T-helper 17 cell (primary cell): ENCODE data around the gene PNLDC1. TPM values are rescaled to one million over a fixed set of nuclear protein-coding genes. Genes with fewer than 3 reads are reported as not detected.
A peak's percentile ranks its signal among the peaks of the same experiment; 100 is the strongest.
"Not testable (repeated sequence)": the region's sequence is repeated elsewhere in the genome, so short reads cannot be mapped to it uniquely, and the experiment has no call there.

Experiments used
- ATAC-seq: fragments of 150-1000 bp; cut with Tn5 transposase; 2 replicates; pipeline ENCODE4 v1.10.0; 2021; ENCODE audit warnings: mild to moderate bottlenecking, moderate library complexity
- DNase-seq, 3 donors: peaks; one replicate each; pipeline versions ENCODE4 v3.0.0 to v3.0.0-alpha.2; 2020 to 2021
- H3K9me3 ChIP-seq: one replicate; pipeline ENCODE4 v1.7.0; 2013; ENCODE audit warnings: low read length, mild to moderate bottlenecking; ENCODE audit not compliant: control insufficient read depth, poor library complexity, severe bottlenecking
- H3K27ac Mint-ChIP-seq: one replicate; pipeline ENCODE4 v1.8.0; 2022; ENCODE audit warnings: mild to moderate bottlenecking, moderate library complexity, mixed read lengths
- H3K27me3 Mint-ChIP-seq: one replicate; pipeline ENCODE4 v1.8.0; 2022; ENCODE audit warnings: mixed read lengths
- H3K36me3 Mint-ChIP-seq: one replicate; pipeline ENCODE4 v1.8.0; 2022; ENCODE audit warnings: low read depth, mixed read lengths
- H3K4me1 Mint-ChIP-seq: one replicate; pipeline ENCODE4 v1.8.0; 2022; ENCODE audit warnings: mild to moderate bottlenecking, mixed read lengths
- H3K4me3 Mint-ChIP-seq: one replicate; pipeline ENCODE4 v1.8.0; 2022; ENCODE audit warnings: mild to moderate bottlenecking, moderate library complexity, mixed read lengths
- total RNA-seq, 4 donors: library from RNA in 2 of 4; stranded (reverse) in 2 of 4; gene quantifications; one replicate each; pipeline ENCODE4 v1.2.3 and lab custom pipeline; 2022 to 2026

Gene PNLDC1
- total RNA-seq, 2 donors from 2014 or later: 1.2 TPM; not detected in 1

DNA sequence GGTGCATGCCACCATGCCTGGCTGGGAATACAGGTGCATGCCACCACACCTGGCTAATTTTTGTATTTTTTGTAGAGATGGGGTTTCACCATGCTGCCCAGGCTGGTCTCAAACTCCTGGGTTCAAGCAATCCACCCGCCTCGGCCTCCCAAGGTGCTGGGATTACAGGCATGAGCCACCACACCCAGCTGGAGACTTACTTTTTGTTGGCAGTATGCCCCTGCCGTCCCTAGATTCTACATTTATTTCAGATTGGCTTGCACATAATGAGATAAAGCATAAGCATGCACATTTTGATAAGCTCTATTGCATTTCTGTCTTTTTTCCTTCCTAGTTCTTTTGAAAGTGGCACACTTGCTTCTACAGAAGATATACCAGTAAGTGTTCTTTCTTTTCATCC lies 16.7 kb downstream of the PNLDC1 start:
- peaks cover 19% of the 10 kb centered on the region for H3K4me1 Mint-ChIP-seq
- ATAC-seq: not testable (repeated sequence)

DNA sequence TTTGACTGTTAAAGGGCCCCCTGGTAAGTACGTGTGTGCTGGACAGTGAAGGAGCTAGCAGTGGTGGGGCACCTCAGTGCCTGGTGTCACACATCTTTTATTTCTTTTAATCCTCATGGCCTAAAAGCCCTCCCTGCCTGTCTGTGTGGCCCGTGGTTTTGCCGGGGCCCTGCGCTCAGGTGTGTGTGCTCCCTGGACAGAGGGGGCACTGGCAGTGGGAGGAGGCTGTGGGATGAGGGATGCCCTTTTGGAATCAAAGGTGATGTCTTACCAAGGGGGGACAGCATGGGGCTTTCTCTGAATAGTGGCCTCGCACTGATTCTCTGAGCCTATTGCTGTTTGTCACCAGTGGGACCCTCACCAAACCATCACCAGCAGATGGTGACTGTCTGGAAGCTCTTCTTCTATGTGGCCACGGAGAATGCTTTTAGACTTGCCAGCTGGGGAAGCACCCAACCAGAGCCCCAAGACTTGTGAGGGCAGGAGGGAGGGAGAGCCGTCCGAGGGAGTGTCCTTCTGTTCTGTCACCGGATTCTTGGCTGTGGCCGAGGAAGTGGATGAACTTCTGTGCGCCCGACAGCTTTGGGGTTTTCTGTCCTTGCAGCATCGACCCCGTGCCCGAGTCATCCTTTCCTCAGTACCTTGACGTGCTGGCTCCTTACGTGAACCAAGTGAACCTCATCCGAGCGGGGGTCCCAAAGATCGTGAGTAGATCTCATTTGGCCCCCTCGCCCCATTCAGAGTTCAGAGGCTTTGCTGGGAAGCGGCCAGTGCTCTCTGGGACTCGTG lies 18.1 kb downstream of the PNLDC1 start:
- peaks cover 21% of the 10 kb centered on the region for H3K4me1 Mint-ChIP-seq
- no peaks in the 10 kb centered on the region for H3K27me3 Mint-ChIP-seq
- DNase-seq: no peak
- no peak for ATAC-seq
- peak overlapping the region; percentile 79 for H3K27ac Mint-ChIP-seq
- no peak overlapping the region for H3K4me3 Mint-ChIP-seq
- H3K36me3 Mint-ChIP-seq: peaks cover 8% of the 10 kb centered on the region
- H3K9me3 ChIP-seq: no peaks in the 10 kb centered on the region

More for the DNA sequence above, 16.7 kb downstream of the PNLDC1 start:
- not testable (repeated sequence) for H3K27ac Mint-ChIP-seq, H3K9me3 ChIP-seq, H3K36me3 Mint-ChIP-seq, H3K4me3 Mint-ChIP-seq, H3K27me3 Mint-ChIP-seq, DNase-seq

DNA sequence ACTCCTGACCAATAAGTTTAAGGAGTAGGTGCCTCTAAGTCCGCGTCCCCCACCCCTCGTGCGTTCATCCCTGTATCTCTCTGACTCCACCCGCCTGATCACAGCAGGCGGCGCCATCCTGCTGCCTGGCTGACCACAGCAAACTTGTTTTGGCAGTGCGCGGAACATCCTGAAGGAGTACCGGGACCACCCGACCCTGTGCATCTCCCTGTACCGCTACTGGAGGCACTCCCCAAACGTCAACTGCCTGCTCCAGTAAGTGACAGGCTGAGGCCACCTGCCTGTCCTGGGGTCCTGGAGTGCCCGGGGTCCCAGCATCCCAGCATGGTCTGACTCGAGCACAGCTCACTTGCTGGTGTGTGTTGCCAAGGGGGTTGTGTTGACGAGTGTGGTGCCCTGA lies 19.0 kb downstream of the PNLDC1 start:
- ATAC-seq (no peak), DNase-seq (no peak)
- H3K4me3 Mint-ChIP-seq: peak overlapping the region; percentile 88
- no peaks in the 10 kb centered on the region for H3K27me3 Mint-ChIP-seq
- peaks cover 22% of the 10 kb centered on the region for H3K4me1 Mint-ChIP-seq
- H3K36me3 Mint-ChIP-seq: peaks cover 5% of the 10 kb centered on the region
- H3K27ac Mint-ChIP-seq: peak overlapping the region; percentile 79
- no peaks in the 10 kb centered on the region for H3K9me3 ChIP-seq

DNA sequence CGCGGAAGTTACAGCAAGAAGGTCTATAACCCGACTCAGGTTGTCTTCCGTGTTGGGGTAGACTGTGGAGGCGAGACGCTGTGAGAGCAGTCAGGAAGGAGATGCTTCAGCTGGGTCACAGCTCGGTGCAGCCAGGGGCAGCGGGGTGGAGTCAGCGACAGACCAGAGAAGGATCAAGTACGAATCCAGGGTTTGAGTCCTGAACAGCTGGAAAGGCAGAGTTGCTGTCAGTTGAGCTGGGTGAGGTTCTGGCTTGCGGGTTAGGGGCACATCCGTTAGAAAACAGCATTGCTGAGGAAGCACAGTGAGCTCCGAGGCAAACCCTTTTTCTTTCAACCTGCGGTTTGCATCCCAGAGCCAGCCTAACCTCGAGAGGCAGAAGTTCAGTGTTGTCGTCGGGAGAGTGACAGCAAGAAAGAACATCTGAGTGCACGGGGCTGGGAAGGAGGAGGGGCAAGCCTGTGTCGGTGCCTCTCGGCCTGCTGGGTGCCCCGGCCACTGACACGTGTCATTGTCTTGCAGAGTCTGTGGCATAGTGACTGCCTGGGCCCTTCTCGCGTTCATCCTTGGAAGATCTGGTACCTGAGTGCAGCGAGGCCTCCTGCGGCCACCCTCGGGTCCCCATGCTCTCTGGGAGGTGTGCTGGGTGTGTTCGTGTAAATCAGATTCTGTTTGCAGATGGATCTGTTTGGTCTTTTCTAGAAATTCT lies 20.0 kb downstream of the PNLDC1 start:
- H3K9me3 ChIP-seq: no peaks in the 10 kb centered on the region
- peak; percentile 89 for ATAC-seq
- DNase-seq: no peak
- Mint-ChIP-seq H3K36me3 (peaks cover 5% of the 10 kb centered on the region), H3K4me1 (peaks cover 22% of the 10 kb centered on the region), H3K4me3 (peak overlapping the region; percentile 88), H3K27me3 (no peaks in the 10 kb centered on the region), H3K27ac (peak overlapping the region; percentile 79)

DNA sequence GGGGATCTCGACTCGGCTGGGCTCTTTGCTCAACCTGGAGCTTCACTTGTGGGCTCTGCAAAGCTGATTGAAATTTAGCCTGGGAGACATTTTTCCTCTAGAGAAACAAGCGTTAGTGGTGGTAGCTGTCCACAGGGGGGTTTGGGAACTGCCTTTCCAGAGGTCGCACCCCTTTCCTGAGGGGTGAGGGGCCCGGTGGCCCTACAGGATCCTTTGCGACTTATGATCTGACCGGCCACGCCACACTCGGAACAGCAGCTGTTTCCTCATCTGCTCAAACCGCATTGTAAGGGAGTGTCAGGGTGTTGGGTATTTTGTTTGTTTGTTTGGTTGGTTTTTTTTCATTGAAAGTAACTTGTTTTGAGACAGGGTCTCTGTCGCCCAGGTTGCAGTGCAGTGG lies 21.0 kb downstream of the PNLDC1 start:
- no peaks in the 10 kb centered on the region for H3K9me3 ChIP-seq
- Mint-ChIP-seq H3K27me3 (no peaks in the 10 kb centered on the region), H3K27ac (no peak overlapping the region), H3K36me3 (peaks cover 5% of the 10 kb centered on the region), H3K4me3 (no peak overlapping the region), H3K4me1 (peaks cover 21% of the 10 kb centered on the region)
- DNase-seq: no peak
- ATAC-seq: no peak

DNA sequence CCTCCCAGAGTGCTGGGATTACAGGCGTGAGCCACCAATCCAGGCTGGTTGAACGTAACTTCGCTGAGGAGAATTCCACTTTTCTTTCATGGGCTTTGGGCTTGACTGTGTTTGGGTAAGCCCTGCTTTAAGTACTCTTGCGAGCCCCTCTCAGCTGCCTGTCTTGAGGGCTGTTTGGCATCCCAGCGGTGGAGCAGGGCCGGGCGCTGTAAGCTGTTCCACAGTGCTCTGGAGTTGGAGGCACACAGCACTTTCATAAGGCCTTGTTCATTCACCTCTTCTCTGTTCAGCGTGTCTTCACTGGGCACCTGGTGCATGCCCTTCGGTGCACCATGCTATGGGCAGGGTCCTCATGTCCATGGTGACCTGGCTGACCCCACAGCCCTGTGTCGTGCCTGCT lies 21.6 kb downstream of the PNLDC1 start:
- DNase-seq: no peak
- H3K4me3 Mint-ChIP-seq: no peak overlapping the region
- H3K36me3 Mint-ChIP-seq: peaks cover 5% of the 10 kb centered on the region
- H3K27ac Mint-ChIP-seq: no peak overlapping the region
- H3K9me3 ChIP-seq: no peaks in the 10 kb centered on the region
- no peaks in the 10 kb centered on the region for H3K27me3 Mint-ChIP-seq
- peaks cover 19% of the 10 kb centered on the region for H3K4me1 Mint-ChIP-seq
- ATAC-seq: no peak

DNA sequence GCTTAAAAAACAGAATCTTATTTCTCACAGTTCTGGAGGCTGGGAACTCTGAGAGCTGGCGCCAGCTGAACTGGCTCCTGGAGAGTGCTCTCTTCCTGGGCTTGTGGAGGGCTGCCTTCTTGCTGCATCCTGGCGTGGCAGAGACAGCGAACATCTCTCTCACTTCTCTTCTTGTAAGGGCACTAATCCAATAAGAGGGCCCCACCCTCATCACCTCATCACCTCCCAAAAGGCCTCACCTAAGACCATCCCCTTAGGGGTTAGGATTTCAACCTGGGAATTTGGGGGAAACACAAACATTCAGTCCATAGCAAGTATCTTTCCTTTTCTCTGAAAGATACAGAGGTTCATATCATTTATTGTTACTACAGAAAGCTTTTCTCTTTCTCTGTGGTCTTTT lies 23.9 kb downstream of the PNLDC1 start:
- H3K4me3 Mint-ChIP-seq: no peak overlapping the region
- no peak for ATAC-seq
- peaks cover 5% of the 10 kb centered on the region for H3K36me3 Mint-ChIP-seq
- no peak overlapping the region for H3K27ac Mint-ChIP-seq
- H3K9me3 ChIP-seq: no peaks in the 10 kb centered on the region
- peaks cover 19% of the 10 kb centered on the region for H3K4me1 Mint-ChIP-seq
- no peaks in the 10 kb centered on the region for H3K27me3 Mint-ChIP-seq
- no peak for DNase-seq

DNA sequence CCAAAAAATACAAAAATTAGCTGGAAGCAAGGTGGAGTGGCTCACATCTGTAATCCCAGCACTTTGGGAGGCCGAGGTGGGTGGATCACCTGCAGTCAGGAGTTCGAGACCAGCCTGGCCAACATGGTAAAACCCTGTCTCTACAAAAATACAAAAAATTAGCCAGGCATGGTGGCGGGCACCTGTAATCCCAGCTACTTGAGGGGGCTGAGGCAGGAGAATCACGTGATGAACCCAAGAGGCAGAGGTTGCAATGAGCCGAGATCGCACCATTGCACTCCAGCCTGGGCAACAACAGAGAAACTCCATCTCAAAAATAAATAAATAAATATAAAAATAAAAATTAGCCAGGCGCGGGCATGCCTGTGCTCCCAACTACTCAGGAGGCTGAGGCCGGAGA lies 24.6 kb downstream of the PNLDC1 start:
- not testable (repeated sequence) for H3K27ac Mint-ChIP-seq, ATAC-seq, H3K9me3 ChIP-seq, H3K4me3 Mint-ChIP-seq, DNase-seq, H3K27me3 Mint-ChIP-seq, H3K36me3 Mint-ChIP-seq
- H3K4me1 Mint-ChIP-seq: peaks cover 14% of the 10 kb centered on the region

DNA sequence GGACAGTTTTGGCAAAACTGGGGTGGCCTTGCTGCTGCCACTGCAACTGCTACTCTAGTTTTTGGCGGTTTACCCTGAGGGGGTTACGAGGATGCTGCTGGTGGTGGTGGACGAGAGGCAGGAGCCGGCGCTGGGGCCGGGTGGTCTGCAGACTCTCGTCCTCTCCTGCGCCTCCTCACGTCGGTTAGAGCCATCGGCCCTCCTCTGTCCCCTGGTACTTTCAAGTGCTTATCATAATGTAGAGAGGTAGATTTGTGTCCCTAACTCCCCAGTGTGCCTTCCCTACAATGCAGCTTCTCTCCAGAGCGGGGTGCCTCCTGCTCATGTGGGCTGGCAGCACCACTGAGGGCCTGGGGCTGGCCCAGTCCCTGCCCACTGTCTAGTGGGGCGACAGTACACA lies 25.9 kb downstream of the PNLDC1 start:
- Mint-ChIP-seq H3K27me3 (peaks cover under 1% of the 10 kb centered on the region), H3K4me1 (peaks cover 6% of the 10 kb centered on the region), H3K27ac (no peak overlapping the region), H3K4me3 (no peak overlapping the region), H3K36me3 (peaks cover 5% of the 10 kb centered on the region)
- ATAC-seq: no peak
- no peaks in the 10 kb centered on the region for H3K9me3 ChIP-seq
- DNase-seq: no peak

DNA sequence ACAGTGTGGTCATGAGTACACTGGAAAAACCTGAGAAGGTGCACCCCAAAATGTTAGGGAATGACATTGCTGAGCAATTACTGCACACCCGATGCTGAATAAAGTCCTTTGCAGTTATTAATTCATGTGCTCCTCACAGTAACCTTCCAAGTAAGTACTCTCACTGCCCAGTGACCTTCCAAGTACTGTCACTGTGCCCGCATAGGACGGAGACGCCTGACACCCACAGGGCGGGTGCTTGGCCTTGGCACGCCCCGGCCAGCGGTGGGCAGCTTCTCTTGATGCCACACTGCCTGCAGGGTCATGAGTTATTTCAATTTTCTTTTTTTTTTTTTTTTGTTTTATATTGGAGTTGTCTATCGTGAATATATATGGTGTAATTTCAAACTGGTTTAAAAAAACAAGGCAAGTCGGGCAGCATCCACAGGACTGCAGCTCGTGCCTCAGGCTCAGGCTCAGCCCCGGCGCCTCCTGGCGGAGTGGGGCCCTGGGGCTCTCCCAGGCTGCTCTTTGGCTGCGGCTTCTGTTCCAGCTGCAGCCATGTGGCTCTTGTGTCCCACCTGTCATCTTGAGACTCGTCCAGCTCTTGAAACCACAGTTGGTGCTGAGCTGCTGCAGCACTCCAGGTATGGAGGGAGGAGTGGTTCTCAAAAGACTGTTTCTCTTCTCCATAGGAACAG lies 27.0 kb downstream of the PNLDC1 start:
- no peak for ATAC-seq

DNA sequence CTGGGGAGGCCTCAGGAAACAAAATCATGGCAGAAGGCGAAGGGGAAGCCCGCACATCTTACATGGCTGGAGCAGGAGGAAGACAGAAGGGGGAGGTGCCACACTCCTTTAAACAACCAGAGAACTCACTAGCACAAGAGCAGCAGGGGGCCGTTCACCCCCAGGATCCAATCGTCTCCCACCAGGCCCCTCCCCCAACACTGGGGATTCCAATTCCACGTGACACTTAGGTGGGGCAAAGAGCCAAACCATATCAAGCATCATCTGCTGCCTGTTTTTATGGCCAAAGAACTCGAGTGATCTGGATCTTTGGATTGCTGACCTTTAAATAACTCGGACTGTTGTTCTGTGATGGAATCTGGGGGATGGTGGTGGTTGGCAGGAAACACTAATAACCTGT lies 28.0 kb downstream of the PNLDC1 start:
- H3K27me3 Mint-ChIP-seq: peaks cover 7% of the 10 kb centered on the region
- no peak for DNase-seq
- no peak overlapping the region for H3K4me3 Mint-ChIP-seq
- ATAC-seq: no peak
- H3K9me3 ChIP-seq: no peaks in the 10 kb centered on the region
- peaks cover under 1% of the 10 kb centered on the region for H3K36me3 Mint-ChIP-seq
- no peak overlapping the region for H3K27ac Mint-ChIP-seq
- H3K4me1 Mint-ChIP-seq: peaks cover 7% of the 10 kb centered on the region

More for the DNA sequence above, 27.0 kb downstream of the PNLDC1 start:
- no peak overlapping the region for H3K27ac Mint-ChIP-seq
- H3K9me3 ChIP-seq: no peaks in the 10 kb centered on the region
- peaks cover 7% of the 10 kb centered on the region for H3K27me3 Mint-ChIP-seq
- H3K4me1 Mint-ChIP-seq: peaks cover 9% of the 10 kb centered on the region
- no peak overlapping the region for H3K4me3 Mint-ChIP-seq
- peaks cover 5% of the 10 kb centered on the region for H3K36me3 Mint-ChIP-seq
- DNase-seq: no peak

DNA sequence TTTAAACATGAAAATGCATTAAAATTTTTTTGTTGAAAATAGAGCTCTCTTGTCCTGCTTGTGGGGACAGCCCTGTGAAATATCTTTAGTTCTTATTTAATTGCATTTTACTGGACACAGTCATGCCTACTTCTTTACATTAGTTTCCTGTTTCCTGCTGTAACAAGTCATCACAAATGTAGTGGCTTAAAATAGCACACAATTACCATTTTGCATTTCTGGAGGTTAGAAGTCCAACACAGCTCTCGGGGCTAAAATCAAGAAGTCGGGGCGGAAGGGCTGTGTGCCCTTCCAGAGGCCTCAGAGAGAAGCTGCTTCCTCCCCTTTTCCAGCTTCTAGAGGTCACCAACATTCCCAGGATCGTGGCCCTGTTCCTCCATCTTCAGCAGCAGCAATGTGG lies 29.4 kb downstream of the PNLDC1 start:
- Mint-ChIP-seq H3K27ac (no peak overlapping the region), H3K4me3 (no peak overlapping the region), H3K36me3 (no peaks in the 10 kb centered on the region), H3K27me3 (peaks cover 7% of the 10 kb centered on the region), H3K4me1 (peaks cover 6% of the 10 kb centered on the region)
- DNase-seq (no peak), ATAC-seq (no peak)
- H3K9me3 ChIP-seq: no peaks in the 10 kb centered on the region
